Daoy (cell line): ENCODE measurements around the gene NUDT12. TPM values are rescaled to one million over a fixed set of nuclear protein-coding genes. Genes with fewer than 3 reads are reported as not detected.

Experiments
- DNase-seq: peaks from one replicate; pipeline ENCODE4 v3.0.0-alpha.2; 2015; ENCODE audit warnings: low read depth
- total RNA-seq: library from RNA; depleted of rRNA; stranded (reverse); fragments of >200 nt; shearing (Covaris generic); gene quantifications from 2 replicates; pipeline ENCODE4 v1.2.3, GENCODE V29; 2014

The NUDT12 gene
- total RNA-seq, 1 experiment from 2014 or later: 8.7 TPM

DNA sequence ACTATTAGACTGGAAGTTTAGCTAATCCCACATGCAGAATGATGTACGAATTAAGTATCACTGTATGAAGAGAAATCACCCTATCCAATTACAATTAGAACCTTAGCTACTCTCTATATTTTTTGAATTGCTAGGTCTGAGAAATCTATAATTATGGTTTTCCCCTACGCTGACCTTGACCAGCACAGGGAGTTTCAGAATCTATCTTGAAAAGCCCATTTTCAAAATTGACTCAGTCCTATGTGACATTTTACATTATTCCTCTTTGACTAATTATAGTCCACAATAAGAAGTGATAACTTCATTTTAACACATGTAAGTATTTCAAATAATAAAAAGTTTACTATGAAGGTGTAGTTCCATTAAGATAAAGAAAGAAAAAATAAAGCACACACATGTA is 21.5 kb downstream of the NUDT12 start:
- DNase-seq: no peak

DNA sequence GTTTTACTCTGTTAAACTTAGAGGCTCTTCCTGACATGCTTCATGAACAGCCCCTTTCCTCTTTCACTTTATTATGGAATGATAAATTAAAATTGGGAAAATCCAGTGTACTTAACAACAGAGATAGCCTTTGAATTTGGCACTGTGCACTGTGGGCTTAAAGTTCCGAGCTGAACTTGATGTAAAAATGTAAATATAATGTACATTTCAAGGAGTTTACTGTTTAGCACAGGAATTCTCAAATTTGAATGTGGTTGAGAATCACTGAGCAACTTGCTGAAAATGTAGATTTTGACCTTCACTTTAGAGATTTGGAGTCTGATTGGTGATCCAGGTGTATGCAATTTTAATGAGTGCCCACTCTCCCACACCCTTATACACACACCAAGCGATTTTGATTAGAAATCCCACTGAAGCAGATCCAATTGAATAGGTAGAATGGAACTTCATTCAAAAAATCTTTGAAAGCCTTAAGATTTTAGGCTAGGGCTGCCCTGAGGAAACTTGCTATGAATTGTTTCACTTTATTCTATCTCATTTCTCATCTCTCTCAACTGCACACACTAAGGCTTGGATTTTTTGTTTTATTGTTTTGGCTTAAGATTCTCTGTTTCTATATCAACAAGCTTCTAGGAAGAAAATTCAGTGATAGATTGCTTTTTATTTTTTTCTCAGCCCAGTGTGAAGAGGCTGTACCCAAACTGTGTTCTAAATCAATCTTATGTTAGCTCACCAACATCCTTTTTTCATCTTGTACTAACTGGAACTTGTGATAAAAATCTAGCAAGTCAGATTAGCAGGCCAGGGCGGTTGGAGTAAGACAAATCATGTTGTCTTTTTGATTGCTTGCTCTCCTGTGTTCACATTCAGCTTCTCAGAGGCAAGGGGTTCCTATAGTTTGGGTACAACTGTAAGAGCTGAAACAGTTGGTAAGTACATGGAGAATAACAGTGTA is 22.9 kb downstream of the NUDT12 start:
- DNase-seq: no peak

DNA sequence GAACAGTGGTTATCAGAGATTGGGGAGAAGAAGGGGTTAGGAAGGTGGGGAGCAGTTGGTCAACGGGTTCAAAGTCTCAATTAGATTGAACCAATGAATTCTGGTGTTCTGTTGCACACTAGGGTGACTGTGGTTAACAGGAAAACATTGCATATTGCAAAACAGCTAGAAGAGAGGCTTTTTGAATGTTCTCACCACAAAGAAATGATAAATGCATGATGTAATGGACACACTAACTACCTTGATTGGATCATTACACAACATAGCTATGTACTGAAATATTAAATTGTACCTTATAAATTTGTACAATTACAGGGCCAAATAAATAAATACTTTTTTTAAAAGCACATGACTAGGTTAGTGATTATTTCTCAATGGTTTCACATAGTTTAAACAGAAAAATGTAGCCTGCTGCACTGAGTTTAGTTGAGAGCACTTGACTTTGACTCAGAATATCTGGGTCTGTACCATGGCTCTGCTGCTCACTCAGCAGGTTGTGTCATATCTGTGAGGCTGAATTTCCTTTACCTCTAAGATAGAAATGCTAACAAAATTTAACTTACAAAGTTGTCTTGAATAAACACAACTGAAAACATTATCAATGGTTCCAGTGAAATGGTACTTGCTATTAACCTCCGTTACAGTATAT is 30.4 kb downstream of the NUDT12 start:
- DNase-seq: no peak

DNA sequence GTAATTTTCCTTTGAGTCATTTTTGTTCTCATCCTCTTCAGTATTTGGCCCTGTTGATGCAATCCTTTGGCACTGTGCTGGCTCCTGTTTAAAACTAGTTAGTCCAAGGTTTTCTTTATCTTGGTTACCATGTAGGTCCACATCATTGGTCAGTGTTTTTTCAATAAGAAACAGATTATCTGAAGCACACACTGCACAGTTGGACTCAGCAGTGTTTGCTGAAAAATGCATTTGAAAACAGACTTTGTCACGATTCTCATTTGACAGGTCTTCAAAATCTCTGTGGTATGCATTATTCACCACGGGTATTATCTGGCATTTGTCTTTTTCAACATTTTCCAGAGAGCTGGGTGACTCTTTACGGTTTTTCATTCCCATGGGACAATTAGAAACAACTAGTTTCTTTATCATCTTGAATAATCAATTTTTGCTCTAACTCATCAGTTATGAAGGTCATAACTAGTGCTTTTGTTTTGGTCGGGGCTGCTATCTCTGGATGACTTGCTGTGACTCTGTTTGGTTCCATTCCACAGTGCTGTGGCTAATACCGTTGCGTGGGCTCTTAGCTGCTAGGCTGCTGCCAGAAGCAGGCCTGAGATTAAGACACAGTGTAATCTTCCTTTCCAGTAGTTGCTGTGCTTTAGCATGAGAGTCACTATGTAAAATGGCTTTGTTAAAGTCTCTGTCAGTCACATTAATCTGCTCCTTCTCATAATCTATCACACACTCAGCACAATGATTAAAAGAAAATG is 36.2 kb downstream of the NUDT12 start:
- no peak for DNase-seq

DNA sequence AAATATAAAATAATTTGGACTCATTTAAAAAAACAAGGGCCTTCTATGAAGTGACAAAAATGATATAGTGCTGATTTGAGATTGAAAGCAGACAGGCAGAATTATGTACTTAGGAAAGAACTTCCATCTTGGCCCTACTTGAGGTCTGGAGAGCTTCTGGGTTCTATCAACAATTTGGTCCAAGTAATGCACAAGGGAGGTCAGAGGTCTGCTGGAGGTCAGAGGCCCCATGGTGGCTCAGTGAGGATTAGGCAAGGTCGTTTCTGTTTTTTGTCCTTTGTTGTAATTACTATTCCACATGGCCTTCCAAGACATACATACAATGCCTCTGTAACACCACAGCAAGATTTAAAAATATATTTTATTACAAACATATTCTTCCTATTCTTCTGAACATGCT is 37.2 kb downstream of the NUDT12 start:
- no peak for DNase-seq

DNA sequence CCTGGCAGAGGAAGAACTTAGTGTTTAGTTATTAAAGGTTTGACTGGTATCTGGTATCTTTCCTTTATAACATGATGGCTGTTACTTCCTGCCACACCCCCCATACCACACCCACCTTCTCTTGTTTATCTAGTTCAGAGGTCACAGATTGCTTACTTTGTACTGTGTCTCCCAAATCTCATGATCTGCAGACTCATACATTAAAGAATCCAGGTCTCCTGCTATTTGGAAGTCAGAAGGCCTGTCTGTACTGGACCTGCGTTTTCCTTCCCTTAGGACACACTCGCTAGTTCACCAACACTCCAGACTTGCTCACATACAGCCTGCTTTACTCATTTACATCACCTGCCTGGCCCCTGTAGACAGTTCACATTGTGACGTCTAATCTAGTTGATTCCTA is 39.3 kb downstream of the NUDT12 start:
- DNase-seq: peak; percentile 12

DNA sequence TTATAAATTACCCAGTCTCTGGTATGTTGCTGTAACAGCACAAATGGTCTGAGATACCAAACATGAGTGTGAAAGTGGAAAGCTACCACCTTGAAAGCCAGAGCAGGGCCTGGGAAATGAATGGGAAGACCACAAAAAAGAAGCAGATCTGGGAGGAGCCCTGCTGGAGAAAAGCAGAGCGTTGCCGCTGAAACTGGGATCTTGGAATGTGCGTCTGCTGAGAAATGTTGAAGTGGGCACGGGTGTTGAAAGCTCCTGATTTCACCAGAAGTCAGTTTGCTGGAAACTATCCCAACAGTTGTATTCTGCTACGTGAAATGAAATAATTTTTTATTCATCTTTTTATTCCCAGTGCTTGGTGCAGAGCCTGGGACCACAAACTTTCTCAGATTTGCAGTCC is 40.0 kb downstream of the NUDT12 start:
- no peak for DNase-seq

DNA sequence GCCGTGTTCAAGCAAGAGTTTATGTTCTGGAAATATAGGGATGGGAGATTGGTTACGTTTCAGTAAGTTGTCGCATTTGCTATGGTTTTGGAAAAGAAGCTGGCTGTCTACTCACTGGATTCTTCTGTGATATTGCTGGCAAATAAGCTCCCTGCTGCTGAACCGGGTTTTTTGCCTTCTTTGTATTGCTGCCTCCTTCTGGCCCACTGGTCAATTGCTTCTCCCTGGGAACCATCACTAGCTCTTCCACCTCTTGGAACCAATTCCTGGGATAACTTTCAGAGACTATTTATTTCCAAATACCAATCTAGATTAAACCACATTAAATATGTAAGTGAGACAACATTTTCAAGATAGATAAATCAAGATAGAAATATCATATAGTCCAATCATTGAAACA is 43.0 kb downstream of the NUDT12 start:
- DNase-seq: peak; percentile 17

DNA sequence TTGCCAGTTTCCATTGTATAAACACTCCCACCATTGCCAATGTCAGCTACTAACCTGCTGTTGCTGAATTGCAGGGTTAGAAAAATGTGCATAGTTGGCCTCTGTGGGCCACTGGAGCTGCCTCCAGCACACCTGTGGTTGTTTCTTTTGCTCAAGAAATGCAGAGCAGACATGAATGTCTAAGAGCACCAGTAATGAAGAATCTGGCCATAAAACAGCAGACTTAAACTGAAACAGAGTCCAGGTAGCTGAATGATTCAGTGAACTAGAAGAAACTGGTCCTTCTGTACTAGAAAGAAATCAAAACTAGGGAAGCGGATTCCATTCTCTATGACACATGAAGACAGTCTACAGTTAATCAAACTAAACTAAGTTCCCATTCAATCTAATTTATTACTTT is 48.2 kb downstream of the NUDT12 start:
- no peak for DNase-seq

DNA sequence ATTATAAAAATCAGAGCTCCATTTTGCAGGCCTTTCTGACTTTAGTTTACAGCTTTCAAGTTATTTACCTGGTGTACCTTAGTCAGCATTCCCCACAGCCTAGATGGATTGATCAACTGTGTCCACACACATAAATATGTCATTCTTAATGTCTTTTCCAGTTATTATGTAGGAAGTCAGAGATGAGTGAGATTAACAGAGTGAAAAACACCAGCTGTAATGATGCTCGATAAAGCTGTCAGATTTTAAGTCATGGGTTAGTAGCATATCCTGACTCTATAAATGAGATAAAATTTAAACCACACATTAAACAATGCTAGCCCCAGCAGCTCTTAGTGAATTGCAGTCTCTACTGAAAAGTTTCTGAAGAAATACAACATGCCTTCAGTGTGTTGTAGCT is 48.9 kb downstream of the NUDT12 start:
- no peak for DNase-seq

DNA sequence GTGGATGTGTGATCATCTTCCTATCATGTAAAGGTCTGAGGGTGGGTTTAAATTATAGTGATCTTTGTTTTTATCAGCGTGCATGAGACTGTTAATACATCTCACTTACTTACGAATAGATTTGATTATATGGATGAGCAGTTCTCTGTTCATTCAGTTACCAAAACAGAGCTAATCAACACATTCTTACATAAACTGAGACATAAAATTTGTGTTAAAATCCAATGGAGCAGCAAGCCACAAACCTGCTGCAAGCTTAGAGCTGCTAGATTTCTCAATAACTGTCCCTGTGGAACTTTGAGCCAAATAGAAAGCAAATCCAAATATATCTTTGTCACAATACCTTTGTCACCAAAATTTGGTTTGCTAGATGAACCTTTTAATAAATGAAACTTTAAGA is 50.1 kb downstream of the NUDT12 start:
- no peak for DNase-seq

DNA sequence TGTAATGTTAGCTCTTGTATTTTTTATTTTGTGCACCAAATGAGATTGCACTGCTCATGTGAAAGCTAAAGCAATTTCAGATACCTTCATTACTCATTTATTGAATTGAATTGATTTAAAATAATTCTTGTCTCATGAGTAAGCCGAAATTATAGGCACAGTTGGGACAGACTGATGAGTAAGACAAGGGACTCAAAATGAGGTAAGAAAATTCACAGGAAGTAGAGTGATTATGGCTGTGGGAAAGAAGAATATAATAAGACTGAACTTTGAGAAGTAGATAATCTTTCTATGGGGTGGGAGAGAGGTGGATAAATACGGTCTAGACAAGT is 51.1 kb downstream of the NUDT12 start:
- peak; percentile 34 for DNase-seq

DNA sequence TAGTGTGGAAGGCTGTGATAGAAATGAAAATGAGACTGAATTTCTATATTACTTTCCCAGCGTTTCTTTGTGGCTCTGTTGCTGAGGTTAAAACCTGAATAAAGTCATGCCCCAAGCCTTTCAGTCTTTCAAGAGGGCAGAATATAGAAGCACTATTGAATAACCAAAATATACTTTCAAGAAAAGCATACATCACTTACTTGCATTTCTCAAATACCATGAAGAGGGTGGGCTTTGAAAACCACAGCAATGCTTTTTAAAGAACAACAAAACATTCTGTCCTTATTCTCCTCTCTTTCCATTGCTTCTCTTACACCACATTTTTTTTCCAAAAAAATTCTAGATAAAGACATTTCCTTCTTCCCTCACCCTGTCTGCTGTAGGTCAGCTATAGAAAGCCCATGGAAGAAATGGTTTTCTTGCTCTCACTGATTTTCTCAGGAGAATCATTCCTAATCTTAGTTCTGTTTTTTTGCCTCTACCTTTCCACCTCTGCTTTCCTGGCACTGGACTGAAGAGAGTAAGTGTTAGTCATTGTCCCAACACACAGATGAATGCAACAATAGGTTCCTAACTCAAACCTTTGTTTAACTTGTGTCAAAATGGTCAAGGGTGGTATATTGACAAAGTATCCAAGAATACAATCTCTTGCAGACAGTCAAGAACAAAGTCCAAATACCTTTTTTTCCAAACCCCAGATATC is 51.6 kb downstream of the NUDT12 start:
- DNase-seq: no peak

DNA sequence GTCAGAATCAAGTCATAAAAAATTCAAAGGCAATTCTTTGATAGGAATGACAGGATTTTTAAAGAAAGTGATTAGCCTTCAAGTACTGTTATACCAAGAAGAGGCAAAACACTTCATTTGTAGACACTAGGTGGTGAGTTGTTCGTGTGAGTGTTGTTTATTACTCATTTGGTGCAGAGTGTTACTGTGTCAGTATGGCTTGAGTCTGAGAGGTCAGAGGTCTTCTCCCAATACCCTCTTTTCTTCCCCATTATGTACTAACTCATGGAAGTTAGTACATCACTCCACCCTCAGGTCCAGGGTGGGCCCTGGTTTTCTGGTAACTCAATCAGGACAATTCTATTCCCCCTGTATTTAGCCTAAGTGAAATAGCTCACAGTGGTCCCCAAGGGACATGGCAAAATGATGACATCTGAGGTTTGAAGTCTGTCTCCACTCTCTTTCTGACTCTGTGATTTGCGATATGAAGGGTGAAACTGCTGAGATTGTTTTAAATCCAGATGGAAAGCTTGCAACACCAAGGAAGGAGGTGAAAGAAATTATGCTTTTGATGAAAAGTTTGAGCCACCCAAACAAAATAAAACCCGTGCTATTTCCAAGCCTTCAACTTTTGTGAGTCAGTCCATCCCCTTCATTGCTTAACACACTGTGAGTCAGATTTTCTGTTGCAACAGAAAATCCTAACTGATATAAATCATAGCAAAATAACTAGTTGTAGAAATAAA is 56.8 kb downstream of the NUDT12 start:
- DNase-seq: no peak

DNA sequence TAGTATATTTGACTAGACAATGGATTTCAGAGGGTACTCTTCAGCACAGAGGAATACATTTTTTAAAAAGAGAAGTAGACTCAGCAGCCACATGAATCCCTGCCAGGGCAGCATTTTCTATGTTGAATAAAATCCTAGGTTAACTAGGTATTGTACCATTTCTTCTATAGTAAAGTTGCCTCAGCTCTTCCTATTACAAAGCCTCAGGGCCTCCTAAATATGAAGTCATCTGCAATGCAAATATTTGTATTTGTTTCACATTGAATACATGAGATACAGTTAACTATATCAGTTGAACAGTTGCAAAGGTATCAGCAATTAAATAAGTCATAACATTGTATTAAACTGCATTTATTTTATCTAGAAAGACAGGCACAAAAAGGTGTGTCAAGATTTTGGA is 59.5 kb downstream of the NUDT12 start:
- DNase-seq: no peak

DNA sequence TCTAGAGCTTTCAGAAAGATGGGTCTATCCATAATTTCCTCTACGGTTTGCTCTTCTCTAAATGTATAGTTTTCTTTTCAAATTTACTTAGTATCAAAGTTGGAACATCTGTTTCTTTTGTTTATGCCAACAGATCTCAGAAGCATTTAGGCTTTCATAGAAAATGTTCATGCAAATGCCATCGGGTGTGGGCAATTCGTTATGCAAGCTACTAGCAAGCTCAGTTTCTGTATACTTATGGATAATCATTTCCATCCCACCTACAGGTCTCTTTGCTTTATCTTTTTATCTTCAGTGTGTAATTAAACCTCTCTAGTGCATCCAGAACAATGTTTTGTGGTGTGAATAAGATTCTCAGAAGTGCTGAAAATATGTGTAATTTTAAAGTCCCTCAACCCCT is 59.9 kb downstream of the NUDT12 start:
- no peak for DNase-seq
